GM12878 (cell line): Measurements from ENCODE around the gene MAGIX. TPM values are rescaled to one million over a fixed set of nuclear protein-coding genes. Genes with fewer than 3 reads are reported as not detected.

Experiments
- ATAC-seq: fragments of 200-7000 bp; cut with Tn5 transposase; 3 replicates; pipeline ENCODE4 v1.9.1; 2020; ENCODE audit warnings: mild to moderate bottlenecking, moderate library complexity
- BruUV-seq: library from RNA; stranded (reverse); fragments of 400-500 nt; replicated peaks from 2 replicates; lab custom pipeline; 2021; lab: Mats Ljungman, UMichigan
- CTCF ChIA-PET: fragments of 300-600 bp; sonication (Branson Sonifier 250); formaldehyde crosslinking; extraction: SDS; loops from one replicate; lab custom pipeline; 2021; ENCODE audit warnings: inconsistent platforms; lab: Yijun Ruan, JAX
- POLR2A ChIA-PET: fragments of 350-600 bp; formaldehyde crosslinking; extraction: SDS; loops from one replicate; lab custom pipeline; 2021; ENCODE audit warnings: inconsistent platforms; lab: Charles Lee
- RAD21 ChIA-PET: fragments of 300-600 bp; sonication (Branson Sonifier 250); formaldehyde crosslinking; loops from one replicate; lab custom pipeline; 2023; ENCODE audit warnings: antibody characterized with exemption; ENCODE audit not compliant: unreplicated experiment; lab: Charles Lee
- SMC1A ChIA-PET: fragments of 300-600 bp; sonication (Branson Sonifier 250); formaldehyde crosslinking; loops from one replicate; lab custom pipeline; 2023; ENCODE audit not compliant: unreplicated experiment, uncharacterized antibody; lab: Charles Lee
- DNase-seq: peaks from one replicate; pipeline ENCODE4 v3.0.0-alpha.2; 2011; ENCODE audit warnings: low read depth, low spot score
- FAIRE-seq: peaks from 3 replicates; lab custom pipeline; 2011; peaks lifted over from hg19 to GRCh38; lab: Jason Lieb, UNC
- H2AFZ ChIP-seq: 2 replicates; pipeline ENCODE4 v1.6.0; 2011; ENCODE audit warnings: low read depth, low read length, control low read depth; ENCODE audit not compliant: control insufficient read depth
- H3K27ac ChIP-seq: 2 replicates; pipeline ENCODE4 v1.5.1; 2011; ENCODE audit warnings: control low read depth; ENCODE audit not compliant: control insufficient read depth, insufficient read depth
- H3K27me3 ChIP-seq, 2 experiments: replicated peaks in 1 of 2; 2 replicates each; pipeline versions ENCODE4 v1.6.0 to v1.6.1; 2011; ENCODE audit warnings: low read length in 1 of 2; ENCODE audit not compliant: control insufficient read depth in 2 of 2, insufficient read depth in 2 of 2
- H3K36me3 ChIP-seq, 2 experiments: 2 replicates each; pipeline ENCODE4 v1.5.1; 2011; ENCODE audit warnings: low read length in 1 of 2; ENCODE audit not compliant: control insufficient read depth in 2 of 2, insufficient read depth in 2 of 2
- H3K4me1 ChIP-seq: 2 replicates; pipeline ENCODE4 v1.6.1; 2011; ENCODE audit warnings: mild to moderate bottlenecking, low read length, moderate library complexity, mixed read lengths; ENCODE audit not compliant: control insufficient read depth, insufficient read depth
- H3K4me2 ChIP-seq: 2 replicates; pipeline ENCODE4 v1.6.0; 2011; ENCODE audit warnings: control low read depth; ENCODE audit not compliant: control insufficient read depth, insufficient read depth
- H3K4me3 ChIP-seq: fragments of 200-600 bp; sonication (generic); 2 replicates; pipeline ENCODE4 v1.5.1; 2016
- H3K79me2 ChIP-seq: 2 replicates; pipeline ENCODE4 v1.6.0; 2011; ENCODE audit warnings: low read length; ENCODE audit not compliant: control insufficient read depth, insufficient read depth
- H3K9ac ChIP-seq: 2 replicates; pipeline ENCODE4 v1.8.0; 2011; ENCODE audit warnings: low read length, control low read depth, mixed read lengths; ENCODE audit not compliant: control insufficient read depth, insufficient read depth
- H3K9me3 ChIP-seq: replicated peaks from 3 replicates; pipeline ENCODE4 v1.5.1; 2011; ENCODE audit warnings: mild to moderate bottlenecking, low read length; ENCODE audit not compliant: control insufficient read depth, insufficient read depth
- H4K20me1 ChIP-seq: 2 replicates; pipeline ENCODE4 v1.6.0; 2011; ENCODE audit not compliant: control insufficient read depth, insufficient read depth
- NFYA ChIP-seq: IDR thresholded peaks from 2 replicates; pipeline ENCODE4 v1.6.1; 2011; ENCODE audit warnings: low read depth, mild to moderate bottlenecking, low read length, improper control_type of control experiment, borderline replicate concordance
- RAD21 ChIP-seq: IDR thresholded peaks from 2 replicates; pipeline ENCODE4 v1.6.1; 2011; ENCODE audit warnings: mild to moderate bottlenecking, low read depth, low read length, moderate library complexity; ENCODE audit not compliant: insufficient read depth
- SMAD1 ChIP-seq: fragments of 450-650 bp; IDR thresholded peaks from 2 replicates; pipeline ENCODE4 v1.6.1; 2018; ENCODE audit warnings: mild to moderate bottlenecking, low read depth; ENCODE audit not compliant: partially characterized antibody
- WGBS: methylation state at CpG from one replicate; pipeline ENCODE4 v1.1.6; 2016; ENCODE audit warnings: low lambda C conversion rate; ENCODE audit not compliant: insufficient replicate concordance, insufficient coverage; ENCODE audit errors: missing lambda C conversion rate; 5-methylcytosine and 5-hydroxymethylcytosine counted together
- in situ Hi-C: fragments of 300-500 bp; cut with MboI; formaldehyde crosslinking; loops from 9 replicates; pipeline ENCODE4 v1.14.3; 2018; ENCODE audit warnings: mixed read lengths
- intact Hi-C: fragments of 100-400 bp; cut with micrococcal nuclease; formaldehyde crosslinking; loops from one replicate; pipeline ENCODE4 v1.14.2; 2022; ENCODE audit not compliant: unreplicated experiment
- polyA plus RNA-seq, 11 experiments: library from polyadenylated mRNA; depleted of rRNA in 4 of 11; unstranded in 6 of 11; stranded (reverse) in 5 of 11; fragments of >200 nt; fragmentation: Nextera tagmentation in 4 of 11; fragmentation: Illumina TruSeq in 1 of 11; extraction: Ambion mirVana in 4 of 11; extraction: Trizol in 1 of 11; gene quantifications; 1 replicate in 1 of 11; 2 replicates in 10 of 11; pipeline versions ENCODE4 v1.2.1 to v1.2.3, GENCODE V29; 2011 to 2016; ENCODE audit warnings: inconsistent platforms in 2 of 11, missing spikeins in 2 of 11, low read depth in 1 of 11
- total RNA-seq, 4 experiments: library from RNA; depleted of rRNA in 3 of 4; stranded (reverse); fragments of >200 nt in 3 of 4; fragmentation: Illumina TruSeq in 1 of 4; extraction: Trizol in 1 of 4; gene quantifications; 2 replicates each; pipeline versions ENCODE4 v1.2.1 to v1.2.3, GENCODE V29; 2013 to 2021
- TF ChIP-seq, protein P1 (sequence below), 3 experiments: IDR thresholded peaks in 2 of 3; conservative IDR thresholded peaks in 1 of 3; 2 replicates each; pipeline ENCODE4 v1.5.1; 2011; ENCODE audit warnings: low read depth in 3 of 3, low read length in 3 of 3, mild to moderate bottlenecking in 3 of 3, control low read depth in 2 of 3, moderate library complexity in 2 of 3, inconsistent platforms in 1 of 3, mixed read lengths in 1 of 3; ENCODE audit not compliant: control insufficient read depth in 2 of 3, insufficient read depth in 1 of 3; ENCODE audit errors: extremely low read depth in 1 of 3

MAGIX gene
- total and polyA plus RNA-seq, 10 of the 15 experiments (the other 5 are each of a cell fraction or from before 2014, with no cell fraction given): 0.03 to 2.5 (median 0.82) TPM

GRCh38 chrX:49117581-49117980 lies 45.0 kb upstream of the MAGIX start:
- DNase-seq: no peak
- ChIA-PET SMC1A (no interaction called here), RAD21 (no interaction called here), CTCF (no interaction called here), POLR2A (no interaction called here)
- FAIRE-seq: no peak
- H3K9me3 ChIP-seq: no peaks in the 10 kb centered on the region
- H3K27ac ChIP-seq: no peak overlapping the region
- intact Hi-C loops (no loop called here), in situ Hi-C loops (no loop called here)
- no peaks in the 10 kb centered on the region for H3K4me1 ChIP-seq
- BruUV-seq: no TSS peak
- H3K4me2 ChIP-seq: no peak overlapping the region
- H3K36me3 ChIP-seq: peaks cover 1 to 5% of the 10 kb centered on the region in 2 experiments; a peak in 3 of 4 replicates
- no peak overlapping the region for H3K4me3 ChIP-seq
- H3K79me2 ChIP-seq: peaks cover 3% of the 10 kb centered on the region
- H4K20me1 ChIP-seq: no peaks in the 10 kb centered on the region
- H3K27me3 ChIP-seq: no peaks in the 10 kb centered on the region
- no peak for TF ChIP-seq SMAD1
- ATAC-seq: no peak
- H2AFZ ChIP-seq: no peak overlapping the region
- WGBS: 24% methylated on average over 4 of the region's 6 CpGs
- H3K9ac ChIP-seq: no peak overlapping the region

DNA sequence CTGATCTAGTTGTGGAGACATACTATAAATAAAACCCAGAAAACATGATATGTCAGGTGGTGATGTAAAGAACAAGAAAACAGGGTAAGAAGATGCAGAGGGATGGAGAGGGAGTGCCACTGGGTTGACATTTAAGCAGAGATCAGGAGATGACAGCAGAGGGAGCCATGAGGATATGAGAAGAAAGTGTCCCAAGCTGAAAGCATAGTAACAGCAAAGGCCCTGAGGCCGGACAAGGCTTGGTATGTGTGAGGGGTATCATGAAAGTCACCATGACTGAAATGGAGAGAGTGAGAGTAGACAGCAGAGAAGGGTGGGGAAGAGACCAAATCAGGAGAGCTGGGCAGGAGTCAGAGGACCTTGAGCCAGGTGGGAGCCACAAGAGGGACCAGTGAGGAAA lies 42.5 kb upstream of the MAGIX start:
- no TSS peak for BruUV-seq
- Histone ChIP-seq H3K27ac (no peak overlapping the region), H3K4me2 (no peak overlapping the region), H3K27me3 (no peaks in the 10 kb centered on the region), H3K9ac (no peak overlapping the region), H4K20me1 (no peaks in the 10 kb centered on the region), H2AFZ (no peak overlapping the region), H3K36me3 (peaks cover 0 to 5% of the 10 kb centered on the region in 2 experiments; a peak in 2 of 4 replicates), H3K79me2 (peaks cover 13% of the 10 kb centered on the region), H3K4me1 (no peaks in the 10 kb centered on the region), H3K9me3 (no peaks in the 10 kb centered on the region), H3K4me3 (no peak overlapping the region)
- CTCF ChIA-PET: interaction anchor here (0.8 kb wide), 1 partner anchor 9 kb away, joined by 3 read pairs; no protein-coding TSS in a partner anchor
- DNase-seq (no peak), FAIRE-seq (no peak), ATAC-seq (no peak)
- intact Hi-C loops: no loop called here
- RAD21 ChIA-PET: interaction anchor here (0.6 kb wide), 1 partner anchor 581 kb away, joined by 4 read pairs; the partner anchor contains the start of gene TBC1D25
- in situ Hi-C loops: no loop called here
- POLR2A ChIA-PET: no interaction called here
- SMC1A ChIA-PET: interaction anchor here (1.3 kb wide), 1 partner anchor 9 kb away, joined by 3 read pairs; no protein-coding TSS in a partner anchor
- WGBS: 87% methylated on average over 1 of the region's 1 CpG
- TF ChIP-seq, protein P1, sequence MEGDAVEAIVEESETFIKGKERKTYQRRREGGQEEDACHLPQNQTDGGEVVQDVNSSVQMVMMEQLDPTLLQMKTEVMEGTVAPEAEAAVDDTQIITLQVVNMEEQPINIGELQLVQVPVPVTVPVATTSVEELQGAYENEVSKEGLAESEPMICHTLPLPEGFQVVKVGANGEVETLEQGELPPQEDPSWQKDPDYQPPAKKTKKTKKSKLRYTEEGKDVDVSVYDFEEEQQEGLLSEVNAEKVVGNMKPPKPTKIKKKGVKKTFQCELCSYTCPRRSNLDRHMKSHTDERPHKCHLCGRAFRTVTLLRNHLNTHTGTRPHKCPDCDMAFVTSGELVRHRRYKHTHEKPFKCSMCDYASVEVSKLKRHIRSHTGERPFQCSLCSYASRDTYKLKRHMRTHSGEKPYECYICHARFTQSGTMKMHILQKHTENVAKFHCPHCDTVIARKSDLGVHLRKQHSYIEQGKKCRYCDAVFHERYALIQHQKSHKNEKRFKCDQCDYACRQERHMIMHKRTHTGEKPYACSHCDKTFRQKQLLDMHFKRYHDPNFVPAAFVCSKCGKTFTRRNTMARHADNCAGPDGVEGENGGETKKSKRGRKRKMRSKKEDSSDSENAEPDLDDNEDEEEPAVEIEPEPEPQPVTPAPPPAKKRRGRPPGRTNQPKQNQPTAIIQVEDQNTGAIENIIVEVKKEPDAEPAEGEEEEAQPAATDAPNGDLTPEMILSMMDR (IDR thresholded peaks at IDR 0.05 in 2 of 3, conservative IDR thresholded peaks at IDR 0.05 in 1 of 3; ENCODE audit: control insufficient read depth in 2 of 3, extremely low read depth in 1 of 3, insufficient read depth in 1 of 3, low read depth in 3 of 3, low read length in 3 of 3): peak in 2 of 3 experiments; percentile 8 to 31; a peak in 2 of 6 replicates
- 0 out of 2 replicates have a peak, but pooled peaks have one; percentile 5 for TF ChIP-seq RAD21
- no peak for TF ChIP-seq NFYA
